NCI-H128 (cell line): ENCODE data around the gene STXBP5.

Experiments used
- DNase-seq: peaks from one replicate; lab custom pipeline; 2025; ENCODE audit not compliant: unreplicated experiment; lab: John Stamatoyannopoulos, UW

The STXBP5 gene

DNA sequence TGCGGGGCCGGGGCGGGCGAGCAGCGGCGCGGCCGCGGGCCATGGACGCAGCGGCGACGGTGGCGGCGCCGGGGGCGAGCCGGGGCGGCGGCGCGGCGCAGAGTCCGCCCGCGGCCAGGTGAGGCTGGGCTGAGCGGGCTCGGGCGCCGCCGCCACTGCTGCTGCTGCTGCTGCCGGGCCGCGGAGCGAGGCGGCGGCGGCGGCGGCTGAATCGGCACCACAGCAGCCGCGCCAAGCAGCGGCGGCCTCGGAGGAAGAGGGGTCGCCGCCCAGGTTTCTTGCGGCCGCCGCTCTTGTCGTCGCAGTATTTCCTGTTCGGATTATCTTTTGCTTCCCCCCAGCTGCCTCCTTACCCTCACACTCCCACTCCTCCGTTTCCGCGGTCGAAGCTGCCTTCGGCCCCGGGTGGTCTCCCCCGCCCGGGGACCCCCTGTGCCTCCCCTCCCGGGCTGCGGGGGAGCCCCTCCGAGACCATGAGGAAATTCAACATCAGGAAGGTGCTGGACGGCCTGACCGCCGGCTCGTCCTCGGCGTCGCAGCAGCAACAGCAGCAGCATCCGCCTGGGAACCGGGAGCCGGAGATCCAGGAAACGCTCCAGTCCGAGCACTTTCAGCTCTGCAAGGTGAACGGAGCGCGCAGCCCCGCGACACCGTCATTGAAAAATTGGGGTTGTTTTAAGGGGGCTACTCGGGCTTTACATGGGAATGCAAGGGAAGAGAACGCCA, at the start of gene STXBP5:
Gene STXBP5, plus strand, starts transcription at position 358 of the 726 bp plus-strand sequence. Its CDS starts 116 bp downstream, at position 474.
- DNase-seq = no peak

DNA sequence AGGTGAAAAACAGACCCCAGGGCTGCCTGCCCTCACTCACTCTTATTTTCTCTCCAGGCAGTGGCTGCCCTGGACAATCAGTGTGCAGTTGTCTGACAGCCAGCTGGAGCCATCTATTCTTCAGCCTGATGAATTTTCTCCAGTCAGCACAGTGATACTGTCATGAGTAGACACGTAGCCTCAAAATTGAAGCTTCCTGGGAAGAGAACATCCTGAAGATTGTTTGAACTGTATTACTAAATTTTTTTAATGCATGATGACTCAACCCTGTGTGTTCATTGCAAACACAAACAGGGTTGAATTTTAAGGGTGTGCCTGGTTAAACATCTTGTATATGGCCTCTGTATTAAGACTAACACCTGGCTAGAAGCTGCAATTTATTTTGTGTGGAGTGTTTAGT, 49.8 kb upstream of the STXBP5 start:
- no peak for DNase-seq

GRCh38 chr6:147156218-147156617, 48.0 kb upstream of the STXBP5 start:
- no peak for DNase-seq

- no peak for DNase-seq
Measured at GRCh38 chr6:147156799-147157382, 47.3 kb upstream of the STXBP5 start.

- no peak for DNase-seq
Measured at GRCh38 chr6:147157930-147158329, 46.3 kb upstream of the STXBP5 start.

- no peak for DNase-seq
Measured at GRCh38 chr6:147158881-147159280, 45.3 kb upstream of the STXBP5 start.

DNA sequence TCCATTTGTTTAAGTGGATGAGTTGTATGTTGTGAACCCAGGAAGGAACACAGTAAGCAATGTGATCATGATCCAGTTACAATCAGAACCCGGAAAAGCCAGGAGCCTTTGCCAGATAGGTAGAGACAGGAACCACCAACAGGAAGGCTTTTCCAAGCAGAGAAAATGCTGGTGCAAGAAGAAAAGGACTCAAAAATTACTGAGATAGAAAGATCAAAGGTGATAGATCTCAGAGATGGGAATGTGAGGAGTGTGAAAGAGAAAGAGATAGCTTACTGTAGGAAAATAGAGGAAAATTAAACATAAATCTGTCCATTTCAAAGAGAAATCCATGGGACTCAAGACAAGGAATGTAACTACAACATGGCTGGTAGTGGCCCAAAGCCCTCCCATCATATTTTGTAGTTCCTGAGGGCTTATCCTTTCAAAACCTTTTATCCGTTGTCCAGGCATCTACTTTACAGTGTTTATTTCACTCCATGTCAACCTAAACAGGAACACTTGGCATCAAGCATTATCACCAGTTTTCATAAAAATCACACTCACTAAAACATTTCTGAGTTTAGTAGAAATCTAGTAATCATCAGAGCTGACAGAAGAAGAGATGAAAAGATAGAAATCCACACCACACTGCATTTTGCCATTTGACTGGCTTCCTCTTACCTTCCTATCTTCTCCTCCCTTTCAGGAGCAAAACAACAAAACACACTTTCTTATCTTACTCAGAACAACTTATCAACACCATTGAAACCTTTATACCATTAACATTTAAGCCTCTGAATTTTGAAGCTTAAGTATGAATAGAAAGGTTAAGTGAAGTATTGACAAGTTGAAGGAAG, 44.5 kb upstream of the STXBP5 start:
- no peak for DNase-seq

DNA sequence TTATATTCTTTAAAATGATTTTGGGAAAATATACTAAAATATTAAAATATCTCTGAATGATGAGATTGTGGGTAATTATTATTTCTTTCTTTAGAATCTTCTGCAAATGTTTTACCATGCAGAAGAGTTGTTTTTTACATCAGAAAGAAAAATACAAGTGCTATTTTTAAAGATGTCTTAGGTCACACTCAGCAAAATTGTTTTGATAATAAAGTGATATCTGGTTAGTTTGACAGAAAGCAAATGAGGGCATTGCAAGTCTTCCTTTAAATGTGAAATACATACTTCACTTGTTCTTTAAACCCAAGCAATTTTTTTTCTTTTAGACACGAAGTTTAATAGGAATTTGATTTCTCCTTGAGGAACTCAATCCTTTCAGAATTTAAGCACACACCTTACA, 43.6 kb upstream of the STXBP5 start:
- no peak for DNase-seq

DNA sequence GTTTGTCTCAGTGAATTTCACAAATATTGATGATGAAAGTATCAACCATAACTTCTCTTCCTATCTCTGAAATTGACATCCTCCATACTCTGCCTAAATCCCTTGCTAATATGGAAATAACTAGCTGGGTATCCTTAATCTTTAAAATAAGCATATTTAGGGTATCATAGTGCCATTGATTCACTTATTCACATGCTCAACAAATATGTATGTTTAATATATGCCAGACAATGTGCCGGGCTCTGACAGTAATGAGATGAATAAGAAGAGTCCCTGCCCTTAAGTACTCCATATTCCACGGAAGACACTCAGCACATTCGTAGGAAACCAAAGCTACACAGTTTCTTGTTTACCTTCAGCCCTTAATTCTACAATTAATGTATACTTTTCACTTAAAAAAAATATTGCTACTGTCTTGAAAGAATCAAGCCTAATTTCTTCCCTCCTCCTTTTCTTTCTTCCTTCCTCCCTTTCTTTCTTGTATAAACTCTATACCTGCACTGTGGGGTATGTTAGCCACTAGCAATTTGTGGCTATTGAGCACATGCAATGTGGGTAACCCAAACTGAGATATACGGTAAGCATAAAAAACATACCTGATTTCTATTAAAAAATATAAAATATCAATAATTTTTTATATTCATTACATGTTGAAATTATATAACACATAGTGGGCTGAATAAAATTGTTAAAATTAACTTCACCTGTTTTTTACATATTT, 42.8 kb upstream of the STXBP5 start:
- DNase-seq = no peak

- DNase-seq = no peak
Measured at GRCh38 chr6:147161974-147162495, 42.2 kb upstream of the STXBP5 start.

GRCh38 chr6:147164761-147165160, 39.5 kb upstream of the STXBP5 start:
- DNase-seq = no peak

- DNase-seq = no peak
Measured at GRCh38 chr6:147166360-147166944, 37.8 kb upstream of the STXBP5 start.

DNA sequence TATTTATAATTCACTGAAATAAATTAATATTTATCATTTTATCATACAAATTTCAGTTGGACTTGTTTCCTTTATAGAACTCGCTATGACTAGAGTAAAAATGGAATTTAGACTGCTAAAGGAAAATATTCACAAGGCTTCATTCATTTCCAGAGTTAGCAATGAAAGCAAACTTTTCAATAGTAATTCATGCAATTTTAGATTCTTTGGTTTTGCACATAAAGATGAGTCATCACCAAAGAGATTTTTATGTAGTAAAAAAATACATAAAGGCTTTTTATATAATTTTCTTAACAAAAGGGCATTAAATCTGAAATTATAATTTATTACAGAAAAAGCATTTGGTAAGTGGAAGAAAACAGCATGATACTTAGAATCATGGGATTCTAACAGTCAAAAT, 37.2 kb upstream of the STXBP5 start:
- DNase-seq = no peak

DNA sequence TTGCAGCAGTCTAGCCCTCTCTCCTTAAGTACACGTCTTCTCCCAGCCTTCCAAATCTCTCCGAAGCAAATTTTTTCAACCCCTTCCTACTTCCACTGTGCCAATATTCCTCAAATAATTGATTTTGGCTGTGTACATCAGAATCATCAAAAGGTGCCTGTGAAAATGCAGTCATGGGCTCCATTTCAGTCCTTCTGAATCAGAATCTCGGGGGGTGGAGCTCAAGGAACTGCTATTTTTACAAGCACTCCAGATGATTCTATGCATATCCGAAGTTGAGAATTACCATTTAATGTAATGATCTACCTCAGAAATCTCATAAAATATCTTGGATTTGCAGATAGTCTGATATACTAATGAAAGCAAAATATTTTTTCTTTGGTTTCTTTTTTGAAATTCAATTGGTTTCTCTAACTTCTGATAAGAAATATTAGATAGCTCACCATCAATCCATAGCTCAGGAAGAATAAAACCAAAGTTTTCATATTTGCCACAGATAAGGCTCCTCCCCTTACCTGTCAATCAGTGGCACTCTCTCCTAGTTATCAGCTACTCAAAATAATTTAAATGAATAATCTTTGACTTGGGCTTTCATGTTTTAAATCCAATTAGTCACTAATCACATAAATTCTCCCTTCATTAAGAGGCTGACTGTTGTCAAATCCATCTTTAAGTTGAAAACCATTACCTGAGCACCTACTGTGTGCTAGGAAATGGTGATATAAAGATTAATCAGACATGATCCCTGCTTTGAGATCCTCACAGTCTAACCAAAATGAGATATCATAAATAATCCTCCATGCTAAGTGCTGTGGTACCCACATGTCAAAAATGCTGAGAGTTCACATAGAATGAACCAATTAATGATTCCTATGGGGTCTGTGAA, 36.4 kb upstream of the STXBP5 start:
- no peak for DNase-seq

- DNase-seq = no peak
Measured at GRCh38 chr6:147169529-147169928, 34.7 kb upstream of the STXBP5 start.

DNA sequence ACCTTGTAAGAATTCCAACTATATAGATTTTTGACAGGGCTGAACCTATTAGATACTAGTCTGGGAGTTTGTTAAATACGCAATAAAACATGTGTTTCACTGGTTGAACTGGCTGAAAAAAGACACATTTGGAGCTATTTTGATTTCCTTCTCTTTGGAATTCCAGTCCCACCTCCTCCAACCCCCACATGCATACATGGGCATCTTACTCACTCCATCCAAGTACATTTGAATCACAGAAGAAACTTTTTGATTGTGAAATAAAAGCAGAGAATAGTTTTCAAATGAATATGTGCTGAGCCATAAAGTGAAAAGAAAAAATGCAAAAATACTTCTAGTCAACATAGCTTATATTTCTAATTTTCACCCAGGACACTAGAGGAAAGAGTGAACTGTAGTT, 33.9 kb upstream of the STXBP5 start:
- no peak for DNase-seq

DNA sequence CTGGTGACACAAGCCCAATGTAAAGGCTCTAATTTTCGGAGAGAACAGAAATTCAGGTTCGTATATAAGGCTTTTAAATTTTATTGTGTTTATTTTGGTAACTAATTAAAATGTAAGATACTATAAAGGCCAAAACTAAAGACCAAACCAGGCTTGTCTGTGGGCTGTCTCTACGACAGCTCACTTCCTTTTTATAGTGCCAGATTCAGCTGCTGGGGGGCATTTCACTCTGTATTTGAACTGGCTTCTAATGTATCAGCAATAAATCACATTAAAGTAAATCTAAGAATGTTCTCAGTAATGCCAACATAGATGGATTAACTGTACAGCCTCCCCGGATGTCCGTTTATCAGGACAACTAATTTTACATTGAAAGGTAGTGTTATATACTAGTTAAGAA, 31.1 kb upstream of the STXBP5 start:
- DNase-seq = no peak

GRCh38 chr6:147173675-147174308, 30.4 kb upstream of the STXBP5 start:
- DNase-seq = no peak

- no peak for DNase-seq
Measured at GRCh38 chr6:147176795-147177194, 27.4 kb upstream of the STXBP5 start.
